GM23338 (cell line): ENCODE data around the gene ZBTB22. TPM values are rescaled to one million over a fixed set of nuclear protein-coding genes. Genes with fewer than 3 reads are reported as not detected.

ENCODE experiments used
- ATAC-seq: fragments of 200-7000 bp; cut with Tn5 transposase; 3 replicates; pipeline ENCODE4 v1.9.1; 2020
- DNase-seq: peaks from one replicate; pipeline ENCODE4 v3.0.0-alpha.2; 2015; ENCODE audit warnings: low spot score
- H2AFZ ChIP-seq: fragments of 200-600 bp; sonication (generic); 2 replicates; pipeline ENCODE4 v1.8.0; 2016; ENCODE audit warnings: antibody characterized with exemption, mild to moderate bottlenecking, moderate library complexity
- H3F3A ChIP-seq: fragments of 200-600 bp; sonication (generic); replicated peaks from 2 replicates; pipeline ENCODE4 v1.8.0; 2017; ENCODE audit warnings: antibody characterized with exemption, mixed run types, low read depth
- H3K27ac ChIP-seq: fragments of 200-600 bp; sonication (generic); 2 replicates; pipeline ENCODE4 v1.6.1; 2016; ENCODE audit warnings: low read depth
- H3K27me3 ChIP-seq: fragments of 200-600 bp; sonication (generic); 2 replicates; pipeline ENCODE4 v1.8.0; 2016; ENCODE audit warnings: mild to moderate bottlenecking, mixed run types, moderate library complexity; ENCODE audit not compliant: insufficient read depth
- H3K36me3 ChIP-seq: fragments of 200-600 bp; sonication (generic); 2 replicates; pipeline ENCODE4 v1.8.0; 2016; ENCODE audit warnings: mild to moderate bottlenecking; ENCODE audit not compliant: insufficient read depth
- H3K4me1 ChIP-seq: fragments of 200-600 bp; sonication (generic); 2 replicates; pipeline ENCODE4 v1.8.0; 2016; ENCODE audit warnings: mild to moderate bottlenecking, moderate library complexity; ENCODE audit not compliant: insufficient read depth
- H3K4me2 ChIP-seq: fragments of 200-600 bp; sonication (generic); 2 replicates; pipeline ENCODE4 v1.7.1; 2017; ENCODE audit warnings: mixed run types
- H3K4me3 ChIP-seq: fragments of 200-600 bp; sonication (generic); 2 replicates; pipeline ENCODE4 v1.6.1; 2016; ENCODE audit warnings: mixed run types
- H3K79me2 ChIP-seq: fragments of 200-600 bp; sonication (generic); replicated peaks from 2 replicates; pipeline ENCODE4 v1.8.0; 2017; ENCODE audit warnings: mild to moderate bottlenecking; ENCODE audit not compliant: insufficient read depth
- H3K9me2 ChIP-seq: fragments of 200-600 bp; sonication (generic); 2 replicates; pipeline ENCODE4 v1.8.0; 2017; ENCODE audit not compliant: insufficient read depth
- H4K20me1 ChIP-seq: fragments of 200-600 bp; sonication (generic); replicated peaks from 2 replicates; pipeline ENCODE4 v1.8.0; 2017; ENCODE audit warnings: mild to moderate bottlenecking; ENCODE audit not compliant: insufficient read depth
- H3K27ac Mint-ChIP-seq: 2 replicates; pipeline ENCODE4 v1.8.0; 2020; ENCODE audit warnings: inconsistent platforms, mild to moderate bottlenecking, moderate library complexity, mixed read lengths
- H3K27me3 Mint-ChIP-seq: 3 replicates; pipeline ENCODE4 v1.8.0; 2022; ENCODE audit warnings: low read depth, mild to moderate bottlenecking, moderate library complexity, mixed read lengths, inconsistent platforms; ENCODE audit not compliant: insufficient read depth, poor library complexity
- H3K36me3 Mint-ChIP-seq: 3 replicates; pipeline ENCODE4 v1.8.0; 2021; ENCODE audit warnings: low read depth, mild to moderate bottlenecking, inconsistent platforms, moderate library complexity, mixed read lengths
- H3K4me1 Mint-ChIP-seq: 3 replicates; pipeline ENCODE4 v1.8.0; 2020; ENCODE audit warnings: mild to moderate bottlenecking, inconsistent platforms, mixed read lengths
- H3K4me3 Mint-ChIP-seq: 3 replicates; pipeline ENCODE4 v1.8.0; 2021; ENCODE audit warnings: moderate library complexity, mild to moderate bottlenecking, inconsistent platforms, mixed read lengths
- H3K9me3 Mint-ChIP-seq: 3 replicates; pipeline ENCODE4 v1.8.0; 2020; ENCODE audit warnings: moderate library complexity, mild to moderate bottlenecking, inconsistent platforms, mixed read lengths
- CREB1 ChIP-seq: fragments of 250-450 bp; sonication (Bioruptor Pico); IDR thresholded peaks from 2 replicates; pipeline ENCODE4 v1.5.0; 2020; ENCODE audit warnings: low read depth, mild to moderate bottlenecking, moderate library complexity
- EZH2 ChIP-seq: fragments of 200-600 bp; sonication (generic); IDR thresholded peaks from one replicate; pipeline ENCODE4 v1.8.0; 2017; ENCODE audit warnings: antibody characterized with exemption, mild to moderate bottlenecking, low read depth; ENCODE audit not compliant: unreplicated experiment
- EZH2phosphoT487 ChIP-seq: fragments of 200-600 bp; sonication (generic); IDR thresholded peaks from one replicate; pipeline ENCODE4 v1.8.1; 2018; ENCODE audit warnings: antibody characterized with exemption; ENCODE audit not compliant: unreplicated experiment
- JUNB ChIP-seq: IDR thresholded peaks from one replicate; pipeline ENCODE4 v1.6.1; 2016; ENCODE audit warnings: antibody characterized with exemption; ENCODE audit not compliant: unreplicated experiment
- NANOG ChIP-seq: IDR thresholded peaks from 2 replicates; pipeline ENCODE4 v1.6.1; 2016; ENCODE audit warnings: antibody characterized with exemption, borderline replicate concordance
- POLR2AphosphoS5 ChIP-seq: IDR thresholded peaks from 2 replicates; pipeline ENCODE4 v1.6.1; 2016; ENCODE audit warnings: antibody characterized with exemption, low read depth
- ZNF114 ChIP-seq: fragments of 250-450 bp; sonication (Bioruptor Pico); IDR thresholded peaks from 2 replicates; pipeline ENCODE4 v1.5.0; 2020; ENCODE audit warnings: mild to moderate bottlenecking, moderate library complexity
- ZNF331 ChIP-seq: fragments of 250-450 bp; sonication (Bioruptor Pico); IDR thresholded peaks from 2 replicates; pipeline ENCODE4 v1.5.0; 2020; ENCODE audit warnings: low read depth, mild to moderate bottlenecking, moderate library complexity
- polyA plus RNA-seq: library from polyadenylated mRNA; unstranded; fragments of >200 nt; fragmentation: Nextera tagmentation; extraction: Ambion mirVana; gene quantifications from 2 replicates; pipeline ENCODE4 v1.2.1, GENCODE V29; 2016
- total RNA-seq: library from RNA; depleted of rRNA; stranded (reverse); fragments of >200 nt; shearing (Covaris generic); gene quantifications from 2 replicates; pipeline ENCODE4 v1.2.3, GENCODE V29; 2014
- TF ChIP-seq, protein P1 (sequence below): IDR thresholded peaks from 2 replicates; pipeline ENCODE4 v1.6.1; 2016; ENCODE audit warnings: antibody characterized with exemption
- TF ChIP-seq, protein P2 (sequence below): IDR thresholded peaks from one replicate; pipeline ENCODE4 v1.6.1; 2018; ENCODE audit warnings: antibody characterized with exemption; ENCODE audit not compliant: unreplicated experiment
- TF ChIP-seq, protein P3 (sequence below), 2 experiments: fragments of 200-600 bp in 1 of 2; sonication (generic) in 1 of 2; conservative IDR thresholded peaks; 2 replicates each; pipeline versions ENCODE4 v1.5.1 to v1.6.1; 2016 to 2017; ENCODE audit warnings: antibody characterized with exemption in 2 of 2, low read depth in 2 of 2, mild to moderate bottlenecking in 2 of 2, moderate library complexity in 1 of 2

ZBTB22 gene
- total and polyA plus RNA-seq, 2 experiments from 2014 or later, result 3.9 to 7.7 TPM

GRCh38 chr6:33295621-33296369, 21.7 kb downstream of the ZBTB22 start (continued):
- no peak for TF ChIP-seq CREB1 (CRISPR knock-in tag)
- no peak for TF ChIP-seq ZNF114 (CRISPR knock-in tag)
- TF ChIP-seq, protein P1, sequence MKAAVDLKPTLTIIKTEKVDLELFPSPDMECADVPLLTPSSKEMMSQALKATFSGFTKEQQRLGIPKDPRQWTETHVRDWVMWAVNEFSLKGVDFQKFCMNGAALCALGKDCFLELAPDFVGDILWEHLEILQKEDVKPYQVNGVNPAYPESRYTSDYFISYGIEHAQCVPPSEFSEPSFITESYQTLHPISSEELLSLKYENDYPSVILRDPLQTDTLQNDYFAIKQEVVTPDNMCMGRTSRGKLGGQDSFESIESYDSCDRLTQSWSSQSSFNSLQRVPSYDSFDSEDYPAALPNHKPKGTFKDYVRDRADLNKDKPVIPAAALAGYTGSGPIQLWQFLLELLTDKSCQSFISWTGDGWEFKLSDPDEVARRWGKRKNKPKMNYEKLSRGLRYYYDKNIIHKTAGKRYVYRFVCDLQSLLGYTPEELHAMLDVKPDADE, result no peak
- no peak for TF ChIP-seq ZNF331
- no peak for TF ChIP-seq POLR2AphosphoS5
- TF ChIP-seq NANOG, result no peak

GRCh38 chr6:33294086-33294823, 23.3 kb downstream of the ZBTB22 start:
- Histone ChIP-seq H2AFZ (no peak overlapping the region), H3K79me2 (peaks cover 22% of the 10 kb centered on the region), H3K9me2 (no peaks in the 10 kb centered on the region), H3K4me2 (no peak overlapping the region), H3K36me3 (no peaks in the 10 kb centered on the region), H3K27ac (no peak overlapping the region), H4K20me1 (peaks cover 3% of the 10 kb centered on the region; the same call in 1 of the 2 replicates), H3F3A (peaks cover 14% of the 10 kb centered on the region; the same call in 1 of the 2 replicates), H3K27me3 (no peaks in the 10 kb centered on the region), H3K4me1 (peaks cover 7% of the 10 kb centered on the region), H3K4me3 (no peak overlapping the region)
- Mint-ChIP-seq H3K27me3 (peaks cover 14% of the 10 kb centered on the region), H3K4me1 (peaks cover 28% of the 10 kb centered on the region), H3K36me3 (peaks cover 34% of the 10 kb centered on the region), H3K27ac (no peak overlapping the region), H3K4me3 (no peak overlapping the region), H3K9me3 (no peaks in the 10 kb centered on the region)
- no peak for DNase-seq
- no peak for ATAC-seq
- no peak for TF ChIP-seq NANOG
- TF ChIP-seq ZNF114 (CRISPR knock-in tag), result no peak
- TF ChIP-seq, protein P2, sequence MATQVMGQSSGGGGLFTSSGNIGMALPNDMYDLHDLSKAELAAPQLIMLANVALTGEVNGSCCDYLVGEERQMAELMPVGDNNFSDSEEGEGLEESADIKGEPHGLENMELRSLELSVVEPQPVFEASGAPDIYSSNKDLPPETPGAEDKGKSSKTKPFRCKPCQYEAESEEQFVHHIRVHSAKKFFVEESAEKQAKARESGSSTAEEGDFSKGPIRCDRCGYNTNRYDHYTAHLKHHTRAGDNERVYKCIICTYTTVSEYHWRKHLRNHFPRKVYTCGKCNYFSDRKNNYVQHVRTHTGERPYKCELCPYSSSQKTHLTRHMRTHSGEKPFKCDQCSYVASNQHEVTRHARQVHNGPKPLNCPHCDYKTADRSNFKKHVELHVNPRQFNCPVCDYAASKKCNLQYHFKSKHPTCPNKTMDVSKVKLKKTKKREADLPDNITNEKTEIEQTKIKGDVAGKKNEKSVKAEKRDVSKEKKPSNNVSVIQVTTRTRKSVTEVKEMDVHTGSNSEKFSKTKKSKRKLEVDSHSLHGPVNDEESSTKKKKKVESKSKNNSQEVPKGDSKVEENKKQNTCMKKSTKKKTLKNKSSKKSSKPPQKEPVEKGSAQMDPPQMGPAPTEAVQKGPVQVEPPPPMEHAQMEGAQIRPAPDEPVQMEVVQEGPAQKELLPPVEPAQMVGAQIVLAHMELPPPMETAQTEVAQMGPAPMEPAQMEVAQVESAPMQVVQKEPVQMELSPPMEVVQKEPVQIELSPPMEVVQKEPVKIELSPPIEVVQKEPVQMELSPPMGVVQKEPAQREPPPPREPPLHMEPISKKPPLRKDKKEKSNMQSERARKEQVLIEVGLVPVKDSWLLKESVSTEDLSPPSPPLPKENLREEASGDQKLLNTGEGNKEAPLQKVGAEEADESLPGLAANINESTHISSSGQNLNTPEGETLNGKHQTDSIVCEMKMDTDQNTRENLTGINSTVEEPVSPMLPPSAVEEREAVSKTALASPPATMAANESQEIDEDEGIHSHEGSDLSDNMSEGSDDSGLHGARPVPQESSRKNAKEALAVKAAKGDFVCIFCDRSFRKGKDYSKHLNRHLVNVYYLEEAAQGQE, result no peak
- no peak for TF ChIP-seq CREB1 (CRISPR knock-in tag)
- TF ChIP-seq EZH2, result no peak
- TF ChIP-seq, protein P3, sequence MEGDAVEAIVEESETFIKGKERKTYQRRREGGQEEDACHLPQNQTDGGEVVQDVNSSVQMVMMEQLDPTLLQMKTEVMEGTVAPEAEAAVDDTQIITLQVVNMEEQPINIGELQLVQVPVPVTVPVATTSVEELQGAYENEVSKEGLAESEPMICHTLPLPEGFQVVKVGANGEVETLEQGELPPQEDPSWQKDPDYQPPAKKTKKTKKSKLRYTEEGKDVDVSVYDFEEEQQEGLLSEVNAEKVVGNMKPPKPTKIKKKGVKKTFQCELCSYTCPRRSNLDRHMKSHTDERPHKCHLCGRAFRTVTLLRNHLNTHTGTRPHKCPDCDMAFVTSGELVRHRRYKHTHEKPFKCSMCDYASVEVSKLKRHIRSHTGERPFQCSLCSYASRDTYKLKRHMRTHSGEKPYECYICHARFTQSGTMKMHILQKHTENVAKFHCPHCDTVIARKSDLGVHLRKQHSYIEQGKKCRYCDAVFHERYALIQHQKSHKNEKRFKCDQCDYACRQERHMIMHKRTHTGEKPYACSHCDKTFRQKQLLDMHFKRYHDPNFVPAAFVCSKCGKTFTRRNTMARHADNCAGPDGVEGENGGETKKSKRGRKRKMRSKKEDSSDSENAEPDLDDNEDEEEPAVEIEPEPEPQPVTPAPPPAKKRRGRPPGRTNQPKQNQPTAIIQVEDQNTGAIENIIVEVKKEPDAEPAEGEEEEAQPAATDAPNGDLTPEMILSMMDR (conservative IDR thresholded peaks at IDR 0.05; ENCODE audit: low read depth in 2 of 2), result no peak
- TF ChIP-seq, protein P1, result no peak
- TF ChIP-seq ZNF331, result no peak
- TF ChIP-seq JUNB, result no peak
- TF ChIP-seq EZH2phosphoT487, result no peak
